ENCODE results near the gene TBC1D21.

TBC1D21 gene

GRCh38 chr15:73909651-73910050 is 36.3 kb downstream of the TBC1D21 start:
- DNase-seq, result no peak

- DNase-seq, result no peak
Observed at GRCh38 chr15:73910522-73911303, 37.3 kb downstream of the TBC1D21 start.

GRCh38 chr15:73912030-73912596 is 38.7 kb downstream of the TBC1D21 start:
- DNase-seq, result no peak

- no peak for DNase-seq
Observed at GRCh38 chr15:73914145-73914544, 40.8 kb downstream of the TBC1D21 start.

GRCh38 chr15:73915082-73915481 is 41.7 kb downstream of the TBC1D21 start:
- DNase-seq, result no peak

GRCh38 chr15:73918784-73919183 is 45.4 kb downstream of the TBC1D21 start:
- no peak for DNase-seq

- no peak for DNase-seq
Observed at GRCh38 chr15:73919706-73920105, 46.3 kb downstream of the TBC1D21 start.

- DNase-seq, result no peak
Observed at GRCh38 chr15:73921254-73921925, 48.0 kb downstream of the TBC1D21 start.

GRCh38 chr15:73922186-73923151 is 49.1 kb downstream of the TBC1D21 start:
- no peak for DNase-seq

GRCh38 chr15:73923156-73923487 is 49.8 kb downstream of the TBC1D21 start:
- DNase-seq, result no peak

- no peak for DNase-seq
Observed at GRCh38 chr15:73923488-73924164, 50.3 kb downstream of the TBC1D21 start.

GRCh38 chr15:73924171-73924921 is 51.0 kb downstream of the TBC1D21 start:
- DNase-seq, result peak in 1 of 6 experiments; percentile 14

- no peak for DNase-seq
Observed at GRCh38 chr15:73925848-73926218, 52.5 kb downstream of the TBC1D21 start.

GRCh38 chr15:73926219-73927002 is 53.0 kb downstream of the TBC1D21 start, which contains the start of gene LOXL1:
Gene LOXL1 (plus strand): TSS chr15:73926462. CDS start chr15:73926784, 322 bp downstream.
- DNase-seq, result peak in 1 of 6 experiments; percentile 5

GRCh38 chr15:73927003-73927475 is 53.7 kb downstream of the TBC1D21 start:
- peak in 5 of 6 experiments; percentile 9 to 64 (median 42) for DNase-seq

- DNase-seq, result peak; percentile 63 to 93 (median 84)
Observed at GRCh38 chr15:73927476-73928240, 54.3 kb downstream of the TBC1D21 start.

- no peak for DNase-seq
Observed at GRCh38 chr15:73928241-73928579, 54.8 kb downstream of the TBC1D21 start.

GRCh38 chr15:73928971-73929627 is 55.7 kb downstream of the TBC1D21 start:
- no peak for DNase-seq

GRCh38 chr15:73930371-73930770 is 57.0 kb downstream of the TBC1D21 start:
- no peak for DNase-seq

Data from stimulated activated naive CD4-positive, alpha-beta T cell (primary cell).